ENCODE results near the gene MMGT1. TPM values are rescaled to one million over a fixed set of nuclear protein-coding genes. Genes with fewer than 3 reads are reported as not detected.
A peak's percentile ranks its signal among the peaks of the same experiment; 100 is the strongest.

MMGT1 gene
- total RNA-seq (10 to 100 TPM; 21.1 to 27.7 (median 23.5) TPM), total RNA-seq (18.2 to 62.7 (median 38.3) reads per million in 29 experiments)
- 31.5 TPM for total RNA-seq (2013)

- peak within 1 kb of the TSS; percentile 78 to 94 for H3K4me3 ChIP-seq (ENCODE audit: control insufficient read depth in 1 of 2, extremely low read depth in 1 of 2, low read length in 1 of 2)
- Mint-ChIP-seq H3K36me3 (no peaks in the 10 kb centered on the region), H3K27ac (peak within 1 kb of the TSS; percentile 96 to 97), H3K9me3 (no peaks in the 10 kb centered on the region), H3K27me3 (peaks cover 0 to 3% of the 10 kb centered on the region in 2 donors), H3K4me1 (peaks cover 33 to 46% (median 38%) of the 10 kb centered on the region in 3 donors), H3K4me3 (peak within 1 kb of the TSS; percentile 97 to 99 (median 97))
- H3K27ac ChIP-seq (ENCODE audit: low read length), result peak within 1 kb of the TSS; percentile 92
- ATAC-seq (replicated peaks in 1 of 4) (peak; percentile 84 to 90 (median 86)), DNase-seq (peak; percentile 60 to 87 (median 78))
- no peaks in the 10 kb centered on the region for H3K36me3 ChIP-seq (ENCODE audit: control insufficient read depth in 2 of 2, extremely low read depth in 1 of 2, insufficient read depth in 1 of 2, low read length in 1 of 2)
- H3K9me3 ChIP-seq, result no peaks in the 10 kb centered on the region
- WGBS (ENCODE audit: insufficient coverage), result under 1% methylated on average over 26 of the region's 65 CpGs
- H3K27me3 ChIP-seq (replicated peaks in 1 of 2; ENCODE audit: control insufficient read depth in 2 of 2, extremely low read depth in 1 of 2, insufficient read depth in 2 of 2, low read length in 1 of 2), result no peaks in the 10 kb centered on the region
- CTCF ChIA-PET, result interaction anchor here in 1 of 2 donors (0.6 kb wide), 1 partner anchor 16 kb away, joined by 6 read pairs; no protein-coding TSS in a partner anchor
- peaks cover 4 to 11% of the 10 kb centered on the region in 2 experiments for H3K4me1 ChIP-seq (ENCODE audit: control insufficient read depth in 1 of 2, extremely low read depth in 1 of 2, insufficient read depth in 2 of 2, low read length in 2 of 2)
- POLR2A ChIA-PET, result interaction anchor here in 1 of 2 donors (0.9 kb wide), 1 partner anchor 10 kb away, joined by 5 read pairs; no protein-coding TSS in a partner anchor
Observed at GRCh38 chrX:135973548-135974278, at the start of gene MMGT1. Gene MMGT1, minus strand, starts transcription at chrX:135973988. Its CDS starts 313 bp downstream, at chrX:135973675.

GRCh38 chrX:136021903-136022302, 48.1 kb upstream of the MMGT1 start:
- Histone ChIP-seq H3K4me3 (ENCODE audit: control insufficient read depth in 1 of 2, extremely low read depth in 1 of 2, low read length in 1 of 2) (no peak overlapping the region), H3K27me3 (replicated peaks in 1 of 2; ENCODE audit: control insufficient read depth in 2 of 2, extremely low read depth in 1 of 2, insufficient read depth in 2 of 2, low read length in 1 of 2) (no peaks in the 10 kb centered on the region), H3K9me3 (no peaks in the 10 kb centered on the region), H3K36me3 (ENCODE audit: control insufficient read depth in 2 of 2, extremely low read depth in 1 of 2, insufficient read depth in 1 of 2, low read length in 1 of 2) (peaks cover 0 to 19% of the 10 kb centered on the region in 2 donors), H3K4me1 (ENCODE audit: control insufficient read depth in 1 of 2, extremely low read depth in 1 of 2, insufficient read depth in 2 of 2, low read length in 2 of 2) (no peaks in the 10 kb centered on the region), H3K27ac (ENCODE audit: low read length) (no peak overlapping the region)
- DNase-seq, result no peak
- Mint-ChIP-seq H3K27ac (no peak overlapping the region), H3K4me3 (no peak overlapping the region), H3K36me3 (peaks cover 31% of the 10 kb centered on the region), H3K4me1 (no peaks in the 10 kb centered on the region), H3K27me3 (no peaks in the 10 kb centered on the region), H3K9me3 (no peaks in the 10 kb centered on the region)
- ChIA-PET POLR2A (no interaction called here), CTCF (interaction anchor here in 1 of 2 donors (1.0 kb wide), 1 partner anchor 140 kb away, joined by 3 read pairs; no protein-coding TSS in a partner anchor)
- WGBS (ENCODE audit: insufficient coverage), result no CpG with 5 or more reads among the region's 1 CpG
- ATAC-seq (replicated peaks in 1 of 4), result no peak

GRCh38 chrX:136021160-136021559, 47.4 kb upstream of the MMGT1 start:
- no peaks in the 10 kb centered on the region for H3K4me1 ChIP-seq (ENCODE audit: control insufficient read depth in 1 of 2, extremely low read depth in 1 of 2, insufficient read depth in 2 of 2, low read length in 2 of 2)
- no peak for ATAC-seq (replicated peaks in 1 of 4)
- Mint-ChIP-seq H3K4me3 (no peak overlapping the region), H3K27ac (no peak overlapping the region), H3K9me3 (no peaks in the 10 kb centered on the region), H3K4me1 (no peaks in the 10 kb centered on the region), H3K27me3 (no peaks in the 10 kb centered on the region), H3K36me3 (peaks cover 31% of the 10 kb centered on the region)
- H3K27me3 ChIP-seq (replicated peaks in 1 of 2; ENCODE audit: control insufficient read depth in 2 of 2, extremely low read depth in 1 of 2, insufficient read depth in 2 of 2, low read length in 1 of 2), result no peaks in the 10 kb centered on the region
- ChIA-PET CTCF (no interaction called here), POLR2A (no interaction called here)
- no peak overlapping the region for H3K4me3 ChIP-seq (ENCODE audit: control insufficient read depth in 1 of 2, extremely low read depth in 1 of 2, low read length in 1 of 2)
- WGBS (ENCODE audit: insufficient coverage), result no CpG with 5 or more reads among the region's 1 CpG
- H3K36me3 ChIP-seq (ENCODE audit: control insufficient read depth in 2 of 2, extremely low read depth in 1 of 2, insufficient read depth in 1 of 2, low read length in 1 of 2), result peaks cover 0 to 23% of the 10 kb centered on the region in 2 donors
- no peaks in the 10 kb centered on the region for H3K9me3 ChIP-seq
- DNase-seq, result no peak
- H3K27ac ChIP-seq (ENCODE audit: low read length), result no peak overlapping the region

GRCh38 chrX:136019226-136019625, 45.4 kb upstream of the MMGT1 start:
- Histone ChIP-seq H3K36me3 (ENCODE audit: control insufficient read depth in 2 of 2, extremely low read depth in 1 of 2, insufficient read depth in 1 of 2, low read length in 1 of 2) (peaks cover 0 to 29% of the 10 kb centered on the region in 2 donors), H3K4me1 (ENCODE audit: control insufficient read depth in 1 of 2, extremely low read depth in 1 of 2, insufficient read depth in 2 of 2, low read length in 2 of 2) (no peaks in the 10 kb centered on the region), H3K27ac (ENCODE audit: low read length) (no peak overlapping the region), H3K27me3 (replicated peaks in 1 of 2; ENCODE audit: control insufficient read depth in 2 of 2, extremely low read depth in 1 of 2, insufficient read depth in 2 of 2, low read length in 1 of 2) (no peaks in the 10 kb centered on the region), H3K4me3 (ENCODE audit: control insufficient read depth in 1 of 2, extremely low read depth in 1 of 2, low read length in 1 of 2) (no peak overlapping the region), H3K9me3 (no peaks in the 10 kb centered on the region)
- H3K4me3 Mint-ChIP-seq, result no peak overlapping the region
- H3K27ac Mint-ChIP-seq, result no peak overlapping the region
- H3K36me3 Mint-ChIP-seq, result peaks cover 40% of the 10 kb centered on the region
- no peak for DNase-seq
- ChIA-PET CTCF (no interaction called here), POLR2A (no interaction called here)
- ATAC-seq (replicated peaks in 1 of 4), result no peak
- no CpG with 5 or more reads among the region's 5 CpGs for WGBS (ENCODE audit: insufficient coverage)
- no peaks in the 10 kb centered on the region for H3K4me1 Mint-ChIP-seq
- no peaks in the 10 kb centered on the region for H3K9me3 Mint-ChIP-seq
- H3K27me3 Mint-ChIP-seq, result no peaks in the 10 kb centered on the region

- ChIA-PET POLR2A (interaction anchor here in 1 of 2 donors (0.6 kb wide), 1 partner anchor 127 kb away, joined by 14 read pairs; no protein-coding TSS in a partner anchor), CTCF (interaction anchor here in 1 of 2 donors (0.7 kb wide), 1 partner anchor 594 kb away, joined by 5 read pairs; no protein-coding TSS in a partner anchor)
- H3K27ac ChIP-seq (ENCODE audit: low read length), result no peak overlapping the region
- ATAC-seq (replicated peaks in 1 of 4), result no peak
- H3K4me3 Mint-ChIP-seq, result no peak overlapping the region
- no peaks in the 10 kb centered on the region for H3K4me1 Mint-ChIP-seq
- no CpG with 5 or more reads among the region's 2 CpGs for WGBS (ENCODE audit: insufficient coverage)
- H3K4me1 ChIP-seq (ENCODE audit: control insufficient read depth in 1 of 2, extremely low read depth in 1 of 2, insufficient read depth in 2 of 2, low read length in 2 of 2), result no peaks in the 10 kb centered on the region
- H3K27me3 ChIP-seq (replicated peaks in 1 of 2; ENCODE audit: control insufficient read depth in 2 of 2, extremely low read depth in 1 of 2, insufficient read depth in 2 of 2, low read length in 1 of 2), result no peaks in the 10 kb centered on the region
- peaks cover 0 to 45% of the 10 kb centered on the region in 2 donors for H3K36me3 ChIP-seq (ENCODE audit: control insufficient read depth in 2 of 2, extremely low read depth in 1 of 2, insufficient read depth in 1 of 2, low read length in 1 of 2)
- DNase-seq, result no peak
- no peaks in the 10 kb centered on the region for H3K9me3 ChIP-seq
- peaks cover 0 to 7% of the 10 kb centered on the region in 2 donors for H3K27me3 Mint-ChIP-seq
- H3K27ac Mint-ChIP-seq, result no peak overlapping the region
- peaks cover 44% of the 10 kb centered on the region for H3K36me3 Mint-ChIP-seq
- no peak overlapping the region for H3K4me3 ChIP-seq (ENCODE audit: control insufficient read depth in 1 of 2, extremely low read depth in 1 of 2, low read length in 1 of 2)
- no peaks in the 10 kb centered on the region for H3K9me3 Mint-ChIP-seq
Observed at GRCh38 chrX:136016881-136017280, 43.1 kb upstream of the MMGT1 start.

- Mint-ChIP-seq H3K4me1 (no peaks in the 10 kb centered on the region), H3K4me3 (no peak overlapping the region), H3K9me3 (no peaks in the 10 kb centered on the region), H3K27me3 (peaks cover 0 to 7% of the 10 kb centered on the region in 2 donors), H3K27ac (no peak overlapping the region), H3K36me3 (peaks cover 44% of the 10 kb centered on the region)
- Histone ChIP-seq H3K27ac (ENCODE audit: low read length) (no peak overlapping the region), H3K4me3 (ENCODE audit: control insufficient read depth in 1 of 2, extremely low read depth in 1 of 2, low read length in 1 of 2) (no peak overlapping the region), H3K36me3 (ENCODE audit: control insufficient read depth in 2 of 2, extremely low read depth in 1 of 2, insufficient read depth in 1 of 2, low read length in 1 of 2) (peaks cover 0 to 44% of the 10 kb centered on the region in 2 donors), H3K4me1 (ENCODE audit: control insufficient read depth in 1 of 2, extremely low read depth in 1 of 2, insufficient read depth in 2 of 2, low read length in 2 of 2) (no peaks in the 10 kb centered on the region), H3K9me3 (no peaks in the 10 kb centered on the region), H3K27me3 (replicated peaks in 1 of 2; ENCODE audit: control insufficient read depth in 2 of 2, extremely low read depth in 1 of 2, insufficient read depth in 2 of 2, low read length in 1 of 2) (no peaks in the 10 kb centered on the region)
- CTCF ChIA-PET, result interaction anchor here in 1 of 2 donors (1.5 kb wide), 1 partner anchor 13 kb away, joined by 5 read pairs; no protein-coding TSS in a partner anchor
- DNase-seq (no peak), ATAC-seq (replicated peaks in 1 of 4) (no peak)
- POLR2A ChIA-PET, result interaction anchor here in 1 of 2 donors (0.5 kb wide), 1 partner anchor 30 kb away, joined by 5 read pairs; the partner anchor contains the start of gene SLC9A6
- WGBS (ENCODE audit: insufficient coverage), result no CpG with 5 or more reads among the region's 4 CpGs
Observed at GRCh38 chrX:136015016-136015415, 41.2 kb upstream of the MMGT1 start.
